ENCODE results near the gene ARMC10. TPM values are rescaled to one million over a fixed set of nuclear protein-coding genes. Genes with fewer than 3 reads are reported as not detected.
"Not testable (repeated sequence)": the region's sequence is repeated elsewhere in the genome, so short reads cannot be mapped to it uniquely, and the experiment has no call there.

Gene ARMC10
- total RNA-seq, 4 donors from 2014 or later, result 28.7 to 44.0 (median 33.9) TPM

- no peak for TF ChIP-seq CTCF (IDR thresholded peaks at IDR 0.05)
- DNase-seq (ENCODE audit: low spot score) (no peak), ATAC-seq (ENCODE audit: low FRiP score) (no peak)
These were observed 26.1 kb upstream of the ARMC10 start for GRCh38 chr7:103048833-103049232.

GRCh38 chr7:103051519-103051918 lies 23.4 kb upstream of the ARMC10 start:
- no peak for ATAC-seq (ENCODE audit: low FRiP score)
- no peak for DNase-seq (ENCODE audit: low spot score)

GRCh38 chr7:103056006-103056405 lies 18.9 kb upstream of the ARMC10 start:
- DNase-seq (ENCODE audit: low spot score); ATAC-seq (ENCODE audit: low FRiP score): not testable (repeated sequence)

More at GRCh38 chr7:103051519-103051918, 23.4 kb upstream of the ARMC10 start:
- no peak for TF ChIP-seq CTCF (IDR thresholded peaks at IDR 0.05)

GRCh38 chr7:103058122-103058521 lies 16.8 kb upstream of the ARMC10 start:
- no peak for ATAC-seq (ENCODE audit: low FRiP score)
- TF ChIP-seq CTCF (IDR thresholded peaks at IDR 0.05), result no peak
- DNase-seq (ENCODE audit: low spot score), result no peak

- no peak for TF ChIP-seq CTCF (IDR thresholded peaks at IDR 0.05)
- DNase-seq (ENCODE audit: low spot score) (no peak), ATAC-seq (ENCODE audit: low FRiP score) (no peak)
These were observed 15.5 kb upstream of the ARMC10 start for GRCh38 chr7:103059471-103059870.

- DNase-seq (ENCODE audit: low spot score) (no peak), ATAC-seq (ENCODE audit: low FRiP score) (no peak)
- no peak for TF ChIP-seq CTCF (IDR thresholded peaks at IDR 0.05)
These were observed 11.0 kb upstream of the ARMC10 start for GRCh38 chr7:103063895-103064294.

GRCh38 chr7:103065667-103066066 lies 9.3 kb upstream of the ARMC10 start:
- ATAC-seq (ENCODE audit: low FRiP score) (no peak), DNase-seq (ENCODE audit: low spot score) (no peak)
- no peak for TF ChIP-seq CTCF (IDR thresholded peaks at IDR 0.05)
